Hematopoietic multipotent progenitor cell treated with erythropoietin and hydrocortisone succinate and interleukin-3 and kit ligand, for 6 days (in vitro differentiated cells): Measurements from ENCODE around the gene LRRC7.

Experiments
- DNase-seq: peaks from one replicate; pipeline ENCODE4 v3.0.0-alpha.2; 2015

LRRC7 gene

DNA sequence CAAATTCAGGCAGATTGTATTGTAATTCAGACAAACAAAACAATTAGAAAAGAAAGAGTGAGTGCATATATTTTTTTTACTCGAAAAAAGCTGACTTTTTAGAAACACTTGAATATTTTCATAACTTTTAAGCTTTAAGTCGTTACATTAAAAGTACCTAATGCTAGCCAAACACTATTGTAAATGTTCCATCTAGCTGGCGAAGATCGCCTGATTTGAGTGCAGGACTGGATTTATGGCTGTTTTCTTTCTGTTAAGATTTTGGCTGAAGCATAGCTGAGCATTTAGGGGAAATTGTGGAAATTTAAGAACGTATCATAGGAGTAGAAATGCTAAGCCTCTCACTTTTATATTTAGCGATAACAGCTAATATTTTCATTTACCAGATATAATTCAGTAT, 24.6 kb downstream of the LRRC7 start:
- no peak for DNase-seq

DNA sequence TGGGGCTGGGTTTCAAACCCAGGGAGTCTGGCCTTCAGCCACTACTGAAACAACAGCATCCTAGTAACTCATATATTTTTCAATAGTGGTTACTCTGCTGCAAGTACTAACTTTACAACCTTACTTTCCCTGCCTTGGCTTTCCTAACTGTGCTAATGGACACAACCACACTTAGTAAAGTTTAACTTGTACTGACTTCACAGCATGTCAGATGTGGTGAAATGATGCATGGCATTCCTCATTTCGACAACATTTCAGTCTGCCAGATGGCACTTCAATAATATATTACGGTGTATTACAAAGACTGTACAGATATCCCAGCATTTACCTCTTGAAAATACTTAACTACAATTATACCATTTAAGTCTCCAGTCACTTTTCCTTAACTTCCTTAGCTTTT, 27.8 kb downstream of the LRRC7 start:
- no peak for DNase-seq

GRCh38 chr1:69611316-69611715, 43.6 kb downstream of the LRRC7 start:
- no peak for DNase-seq

- no peak for DNase-seq
Measured at GRCh38 chr1:69613414-69613813, 45.7 kb downstream of the LRRC7 start.

GRCh38 chr1:69638673-69639072, 71.0 kb downstream of the LRRC7 start:
- DNase-seq: no peak

- no peak for DNase-seq
Measured at GRCh38 chr1:69639159-69639558, 71.4 kb downstream of the LRRC7 start.

DNA sequence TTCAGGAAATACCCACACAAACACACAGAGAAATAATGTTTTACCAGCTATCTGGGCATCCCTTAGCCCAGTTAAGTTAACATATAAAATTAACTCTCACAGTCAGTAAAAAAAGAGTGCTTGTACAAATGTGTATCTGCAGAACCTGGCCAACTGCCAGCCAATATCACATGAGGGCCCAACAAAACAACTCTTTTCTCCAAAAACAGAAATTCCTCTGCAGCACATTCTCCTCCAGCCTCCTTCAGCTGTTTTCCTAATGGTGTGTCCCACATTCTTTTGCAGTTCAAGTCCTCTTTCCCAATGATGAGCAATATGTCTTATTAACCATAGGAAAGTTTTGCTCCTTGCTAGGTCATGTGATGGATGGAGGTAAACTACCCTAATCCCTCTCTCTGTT, 75.5 kb downstream of the LRRC7 start:
- DNase-seq: peak; percentile 12

- no peak for DNase-seq
Measured at GRCh38 chr1:69645477-69645876, 77.8 kb downstream of the LRRC7 start.

- no peak for DNase-seq
Measured at GRCh38 chr1:69648486-69648885, 80.8 kb downstream of the LRRC7 start.

- no peak for DNase-seq
Measured at GRCh38 chr1:69649383-69649990, 81.8 kb downstream of the LRRC7 start.

- no peak for DNase-seq
Measured at GRCh38 chr1:69650779-69651178, 83.1 kb downstream of the LRRC7 start.

- no peak for DNase-seq
Measured at GRCh38 chr1:69651656-69652055, 83.9 kb downstream of the LRRC7 start.

DNA sequence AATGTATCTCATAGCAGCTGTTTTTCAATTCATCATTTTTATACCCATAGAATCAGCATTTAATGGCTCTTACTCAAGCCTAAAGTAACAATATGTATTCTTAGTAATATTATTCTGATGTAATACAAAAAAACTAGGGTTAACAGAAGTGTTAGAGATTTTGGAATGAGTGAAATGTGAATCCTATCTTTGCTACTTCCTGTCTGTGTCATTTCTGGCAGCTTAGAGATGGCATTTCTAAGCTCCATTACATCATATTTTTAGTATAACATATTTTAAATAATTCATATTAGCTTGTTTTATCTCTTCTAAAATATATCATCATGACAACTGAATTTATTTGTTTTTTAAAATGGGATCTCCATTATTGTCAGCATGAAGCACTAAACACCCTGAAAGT, 90.2 kb downstream of the LRRC7 start:
- DNase-seq: no peak

DNA sequence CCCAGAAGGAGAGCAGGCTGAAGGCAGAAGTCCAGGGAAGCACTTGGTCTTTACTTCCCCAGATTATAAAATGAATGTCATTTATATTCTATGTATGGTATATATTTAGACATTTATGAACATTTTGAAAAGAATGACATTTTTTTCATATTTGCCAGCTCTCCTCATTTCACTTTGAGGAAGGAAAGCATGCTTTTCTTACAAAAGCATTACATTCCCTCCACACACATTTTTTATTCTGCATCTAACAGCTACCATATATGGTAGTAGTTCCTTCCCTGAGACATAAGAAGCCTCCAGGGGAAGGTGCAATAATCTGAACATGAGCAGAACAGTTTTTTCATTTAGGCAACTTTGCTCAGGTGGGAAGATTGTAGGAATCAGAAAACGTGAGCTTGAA, 94.0 kb downstream of the LRRC7 start:
- DNase-seq: no peak

GRCh38 chr1:69662321-69662720, 94.6 kb downstream of the LRRC7 start:
- no peak for DNase-seq

DNA sequence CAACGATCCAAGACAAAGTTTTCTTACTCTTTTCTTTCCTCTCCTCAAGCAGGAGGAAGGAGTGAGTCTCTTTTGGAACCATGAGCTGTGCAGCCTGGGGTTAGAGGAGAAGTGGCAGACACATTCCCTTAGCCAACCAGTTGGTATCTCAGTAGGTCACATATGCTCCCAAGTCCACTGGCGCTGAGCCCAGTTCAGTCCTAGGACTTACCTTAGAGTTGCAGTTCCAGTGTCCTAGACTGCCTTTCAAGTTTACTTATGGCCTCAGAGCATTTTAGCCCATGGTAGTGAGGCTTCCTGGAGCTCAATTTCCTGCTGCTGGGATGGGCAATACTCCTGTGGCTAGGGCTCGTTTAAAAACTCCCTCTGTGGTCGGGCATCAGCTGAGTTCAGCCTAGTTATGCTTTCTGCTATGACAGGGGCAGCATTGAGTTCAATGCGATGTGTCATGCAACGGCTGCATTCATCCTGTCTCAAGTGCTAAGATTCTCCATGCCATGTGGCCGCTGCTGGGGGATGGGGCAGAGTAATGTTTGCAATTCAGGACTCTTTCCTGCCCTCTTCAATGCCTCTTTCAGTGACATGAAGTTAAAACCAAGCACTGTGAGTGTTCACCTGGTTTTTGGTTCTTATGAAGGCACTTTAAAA, 103.8 kb downstream of the LRRC7 start:
- no peak for DNase-seq

DNA sequence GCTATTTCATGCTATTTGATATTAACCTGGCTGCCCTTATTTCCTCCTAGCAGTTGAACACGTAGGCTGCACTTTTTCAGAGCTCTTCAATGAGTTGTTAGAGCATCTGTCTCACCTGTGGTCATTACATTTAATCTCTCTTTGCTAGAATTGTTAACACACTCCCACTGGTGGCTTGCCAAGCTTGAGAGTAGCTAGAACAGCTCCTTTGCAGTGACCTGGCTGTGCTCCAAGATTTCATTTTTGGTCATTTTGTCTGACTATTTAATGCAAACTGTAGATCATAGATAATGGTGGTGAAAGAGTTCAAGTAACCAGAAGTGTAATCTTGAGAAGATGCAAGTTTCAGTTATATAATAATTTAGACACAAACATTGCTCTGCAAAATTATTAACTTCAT, 105.6 kb downstream of the LRRC7 start:
- DNase-seq: peak; percentile 62

DNA sequence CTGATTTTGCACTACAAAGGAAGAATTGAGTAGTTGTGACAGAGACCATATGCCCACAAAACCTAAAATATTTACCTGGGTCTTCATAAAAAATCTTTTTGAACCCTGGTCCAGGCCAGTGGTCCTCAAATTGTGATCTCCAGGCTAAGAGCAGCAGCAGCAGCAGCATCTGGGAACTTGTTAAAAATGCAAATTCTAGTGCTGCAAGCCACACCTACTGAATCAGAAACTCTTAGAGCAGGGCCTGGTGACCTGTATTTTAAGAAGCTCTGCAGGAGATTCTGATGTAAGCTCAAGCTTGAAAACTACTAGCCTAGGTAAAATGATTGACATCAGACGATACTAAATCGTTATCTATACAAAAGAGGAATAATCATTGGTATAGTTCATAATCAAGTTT, 112.2 kb downstream of the LRRC7 start:
- DNase-seq: no peak

DNA sequence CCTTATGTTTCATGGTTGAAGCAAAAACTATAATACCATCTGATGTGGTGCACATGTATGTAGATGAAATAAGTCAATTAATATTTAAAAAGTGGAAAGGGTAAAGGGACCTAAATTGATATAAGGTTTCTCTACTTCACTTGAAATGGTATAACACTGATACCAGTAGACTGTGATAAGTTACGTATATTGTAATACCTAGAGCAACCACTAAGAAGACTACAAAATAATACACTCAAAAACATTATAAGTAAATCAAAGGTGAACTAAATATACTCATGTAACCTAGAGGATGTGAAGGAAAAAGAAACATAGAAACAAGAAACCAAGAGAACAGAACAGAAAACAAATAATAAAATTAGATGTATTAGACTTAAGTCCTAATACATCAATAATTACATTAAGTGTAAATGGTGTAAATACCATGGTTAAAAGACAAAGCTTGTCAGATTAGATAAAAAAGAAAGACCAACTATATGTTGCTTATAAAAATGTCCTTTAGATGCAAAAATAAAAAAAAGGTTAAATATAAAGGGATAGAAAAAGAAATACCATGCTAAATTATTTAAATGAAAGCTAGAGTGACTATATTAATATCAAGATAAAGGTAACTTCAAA, 118.8 kb downstream of the LRRC7 start:
- no peak for DNase-seq

DNA sequence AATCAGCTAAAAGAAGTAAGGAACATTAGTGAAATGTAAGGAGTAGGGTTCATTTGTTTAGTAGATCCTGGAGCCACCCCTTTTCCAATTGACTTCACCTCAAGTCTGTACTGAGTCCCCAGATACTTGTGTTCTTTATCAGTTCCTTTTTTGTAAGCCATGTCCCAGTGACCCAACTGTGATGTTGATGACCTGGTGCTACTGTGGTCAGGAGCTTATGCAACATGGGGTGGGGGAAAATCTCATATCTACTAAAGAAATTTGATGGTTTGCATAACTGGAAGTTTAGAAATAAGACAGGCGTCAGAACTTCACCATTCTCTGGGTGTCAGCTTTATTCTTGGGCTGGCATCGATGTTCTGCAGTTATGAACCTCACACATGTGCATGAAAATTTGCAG, 120.5 kb downstream of the LRRC7 start:
- peak; percentile 65 for DNase-seq

DNA sequence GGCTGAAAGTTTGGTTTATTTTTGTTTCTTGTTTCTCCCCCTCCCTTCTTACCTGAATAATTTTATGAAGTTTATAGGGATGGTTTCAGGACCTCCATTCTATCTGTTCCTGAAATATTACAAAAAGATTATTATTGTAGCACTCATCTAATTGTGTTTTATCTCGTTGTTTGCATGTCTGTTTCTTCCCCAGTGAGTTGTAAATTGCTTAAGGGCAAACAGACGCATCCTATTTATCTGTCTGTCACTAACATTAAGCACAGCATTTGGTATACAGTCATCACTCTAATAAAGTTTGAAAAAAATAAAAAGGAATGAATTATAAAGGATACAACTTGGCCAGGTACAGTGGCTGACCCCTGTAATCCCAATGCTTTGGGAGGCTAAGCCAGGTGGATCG, 123.5 kb downstream of the LRRC7 start:
- DNase-seq: no peak

DNA sequence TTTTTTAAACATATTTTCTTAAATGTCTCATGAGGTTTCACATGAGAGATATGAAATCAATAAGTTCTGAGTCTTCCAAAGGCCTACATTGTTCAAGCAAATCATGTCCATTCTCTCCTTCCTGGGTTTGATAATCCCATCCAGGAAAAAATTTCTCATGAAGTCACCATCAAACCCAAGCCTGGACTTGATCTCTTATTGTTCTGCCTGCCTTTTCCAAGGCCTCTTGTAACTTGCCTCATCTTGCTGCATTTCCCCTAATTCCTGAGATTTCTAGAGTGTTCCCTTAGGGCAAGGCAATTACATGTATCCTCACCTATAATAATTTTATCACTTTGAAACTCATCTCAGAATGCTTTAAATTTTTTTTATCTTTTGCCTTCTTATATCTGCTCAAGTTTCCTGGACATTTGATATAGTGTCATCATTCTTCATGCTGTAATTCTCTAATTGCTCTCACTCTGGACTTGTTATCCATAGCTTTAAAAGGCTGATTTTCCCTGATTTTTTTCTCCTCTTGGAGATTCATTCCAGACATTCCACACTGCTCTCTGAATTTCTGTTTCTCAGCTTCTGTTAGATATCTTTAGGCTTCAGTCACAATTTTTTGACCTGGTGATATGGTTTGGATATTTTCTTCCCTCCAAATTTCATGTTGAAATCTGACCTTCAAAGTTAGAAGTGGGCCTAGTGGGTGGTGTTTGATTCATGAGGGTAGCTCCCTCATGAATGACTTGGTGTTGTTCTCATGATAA, 126.4 kb downstream of the LRRC7 start:
- no peak for DNase-seq

GRCh38 chr1:69697340-69697739, 129.6 kb downstream of the LRRC7 start:
- DNase-seq: peak; percentile 53

GRCh38 chr1:69700770-69701169, 133.0 kb downstream of the LRRC7 start:
- peak; percentile 67 for DNase-seq
